ENCODE data around the gene TTF2. TPM values are rescaled to one million over a fixed set of nuclear protein-coding genes. Genes with fewer than 3 reads are reported as not detected.
"Not testable (repeated sequence)": the region's sequence is repeated elsewhere in the genome, so short reads cannot be mapped to it uniquely, and the experiment has no call there.

The TTF2 gene
- total and polyA plus RNA-seq, 2 experiments from 2014 or later = 84.7 to 85.4 TPM

DNA sequence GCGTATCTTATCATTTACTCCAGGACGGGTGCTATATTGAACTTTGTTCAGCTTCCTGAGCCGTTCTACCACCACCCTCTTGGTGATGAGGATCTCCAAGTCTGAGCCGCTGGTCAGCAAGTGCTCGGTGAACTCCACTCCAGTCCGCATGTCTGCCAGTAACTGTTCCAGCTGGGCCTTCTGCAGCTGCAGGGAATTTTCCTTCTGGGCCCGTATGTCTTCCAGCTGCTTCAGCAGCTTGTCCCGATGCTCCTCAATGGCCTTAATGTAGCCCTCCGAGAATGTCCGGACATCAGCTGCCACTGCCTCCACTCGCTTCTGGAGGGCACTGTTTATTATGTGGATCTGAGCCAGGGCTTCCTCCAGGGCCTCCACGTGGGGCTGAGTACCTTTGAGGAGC lies 58.0 kb downstream of the TTF2 start (continued):
- TF ChIP-seq, protein P1, sequence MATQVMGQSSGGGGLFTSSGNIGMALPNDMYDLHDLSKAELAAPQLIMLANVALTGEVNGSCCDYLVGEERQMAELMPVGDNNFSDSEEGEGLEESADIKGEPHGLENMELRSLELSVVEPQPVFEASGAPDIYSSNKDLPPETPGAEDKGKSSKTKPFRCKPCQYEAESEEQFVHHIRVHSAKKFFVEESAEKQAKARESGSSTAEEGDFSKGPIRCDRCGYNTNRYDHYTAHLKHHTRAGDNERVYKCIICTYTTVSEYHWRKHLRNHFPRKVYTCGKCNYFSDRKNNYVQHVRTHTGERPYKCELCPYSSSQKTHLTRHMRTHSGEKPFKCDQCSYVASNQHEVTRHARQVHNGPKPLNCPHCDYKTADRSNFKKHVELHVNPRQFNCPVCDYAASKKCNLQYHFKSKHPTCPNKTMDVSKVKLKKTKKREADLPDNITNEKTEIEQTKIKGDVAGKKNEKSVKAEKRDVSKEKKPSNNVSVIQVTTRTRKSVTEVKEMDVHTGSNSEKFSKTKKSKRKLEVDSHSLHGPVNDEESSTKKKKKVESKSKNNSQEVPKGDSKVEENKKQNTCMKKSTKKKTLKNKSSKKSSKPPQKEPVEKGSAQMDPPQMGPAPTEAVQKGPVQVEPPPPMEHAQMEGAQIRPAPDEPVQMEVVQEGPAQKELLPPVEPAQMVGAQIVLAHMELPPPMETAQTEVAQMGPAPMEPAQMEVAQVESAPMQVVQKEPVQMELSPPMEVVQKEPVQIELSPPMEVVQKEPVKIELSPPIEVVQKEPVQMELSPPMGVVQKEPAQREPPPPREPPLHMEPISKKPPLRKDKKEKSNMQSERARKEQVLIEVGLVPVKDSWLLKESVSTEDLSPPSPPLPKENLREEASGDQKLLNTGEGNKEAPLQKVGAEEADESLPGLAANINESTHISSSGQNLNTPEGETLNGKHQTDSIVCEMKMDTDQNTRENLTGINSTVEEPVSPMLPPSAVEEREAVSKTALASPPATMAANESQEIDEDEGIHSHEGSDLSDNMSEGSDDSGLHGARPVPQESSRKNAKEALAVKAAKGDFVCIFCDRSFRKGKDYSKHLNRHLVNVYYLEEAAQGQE (IDR thresholded peaks at IDR 0.05; ENCODE audit: unreplicated experiment) = no peak

DNA sequence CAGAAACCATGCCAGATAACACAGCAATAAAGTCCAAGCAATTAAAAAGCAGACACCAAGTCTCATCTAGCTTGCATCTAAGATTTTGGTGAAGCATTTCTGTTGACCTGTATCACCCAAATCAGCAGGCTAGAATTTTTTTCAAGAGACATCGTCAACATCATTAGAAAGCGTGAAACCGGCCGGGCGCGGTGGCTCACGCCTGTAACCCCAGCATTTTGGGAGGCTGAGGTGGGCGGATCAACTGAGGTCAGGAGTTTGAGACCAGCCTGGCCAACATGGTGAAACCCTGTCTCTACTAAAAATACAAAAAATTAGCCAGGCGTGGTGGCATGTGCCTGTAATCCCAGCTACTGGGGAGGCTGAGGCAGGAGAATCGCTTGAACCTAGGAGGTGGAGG lies 59.0 kb downstream of the TTF2 start:
- not testable (repeated sequence) for DNase-seq (ENCODE audit: low spot score); H3K4me3 ChIP-seq; H3K4me1 ChIP-seq (ENCODE audit: insufficient read depth); H3K27ac ChIP-seq (ENCODE audit: low read depth); H3K4me3 Mint-ChIP-seq; H3K9me2 ChIP-seq (ENCODE audit: insufficient read depth); H3K79me2 ChIP-seq (replicated peaks; ENCODE audit: insufficient read depth); H3K27me3 ChIP-seq (ENCODE audit: insufficient read depth); H3F3A ChIP-seq (replicated peaks; ENCODE audit: low read depth); H4K20me1 ChIP-seq (replicated peaks; ENCODE audit: insufficient read depth); H3K4me2 ChIP-seq; H3K27ac Mint-ChIP-seq; H2AFZ ChIP-seq; H3K9me3 Mint-ChIP-seq; ATAC-seq
- Mint-ChIP-seq H3K36me3 (ENCODE audit: low read depth) (peaks cover 36% of the 10 kb centered on the region), H3K27me3 (ENCODE audit: insufficient read depth, low read depth, poor library complexity) (peaks cover 13% of the 10 kb centered on the region), H3K4me1 (peaks cover 11% of the 10 kb centered on the region)
- H3K36me3 ChIP-seq (ENCODE audit: insufficient read depth) = peaks cover 17% of the 10 kb centered on the region

DNA sequence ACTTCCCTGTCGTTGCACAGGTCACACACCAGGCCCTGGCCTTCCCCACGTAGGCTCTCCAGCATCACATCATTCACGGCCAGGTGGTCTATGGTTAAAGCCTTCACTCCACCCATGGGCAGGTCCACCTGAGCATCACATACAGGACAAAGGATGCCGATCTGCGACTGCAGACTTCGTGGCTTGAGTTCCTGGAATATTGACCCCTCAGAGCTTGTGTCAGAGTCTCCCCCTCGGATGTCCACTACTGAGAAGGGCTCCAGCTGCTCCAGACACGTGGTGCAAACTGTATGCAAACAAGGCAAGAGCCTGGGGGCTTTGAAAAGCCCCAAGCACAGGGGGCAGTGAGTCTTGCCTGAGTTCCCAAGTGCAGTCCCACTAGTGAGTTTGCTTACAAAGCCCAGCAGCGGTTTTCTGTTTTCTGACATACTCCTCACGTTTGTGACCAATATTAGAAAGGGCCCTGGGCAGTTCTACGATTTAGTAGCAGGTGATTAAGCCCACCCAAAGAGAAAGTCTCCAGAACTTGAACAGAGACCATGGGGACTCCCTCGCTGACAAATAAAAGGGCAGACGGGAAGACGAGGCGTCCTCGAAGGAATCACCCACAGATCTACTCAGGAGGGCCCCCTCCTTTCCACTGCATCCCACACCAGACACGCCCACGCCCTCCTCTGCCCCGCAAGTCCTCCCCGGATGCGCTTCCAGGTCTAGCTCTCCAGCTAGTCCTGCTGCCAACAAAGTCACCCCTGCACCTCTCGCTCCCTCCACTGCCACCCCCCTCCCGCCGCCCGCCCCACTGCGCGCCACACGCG lies 60.9 kb downstream of the TTF2 start:
- DNase-seq (ENCODE audit: low spot score) = peak; percentile 66
- no peaks in the 10 kb centered on the region for H3K9me3 Mint-ChIP-seq
- peak overlapping the region; percentile 85 for H3K4me3 Mint-ChIP-seq
- H4K20me1 ChIP-seq (replicated peaks; ENCODE audit: insufficient read depth) = no peaks in the 10 kb centered on the region
- peaks cover 7% of the 10 kb centered on the region for H3K36me3 ChIP-seq (ENCODE audit: insufficient read depth)
- peak overlapping the region; percentile 77 for H3K4me3 ChIP-seq
- peaks cover 13% of the 10 kb centered on the region for H3K27me3 Mint-ChIP-seq (ENCODE audit: insufficient read depth, low read depth, poor library complexity)
- peaks cover 4% of the 10 kb centered on the region; the same call in 1 of the 2 replicates for H3K79me2 ChIP-seq (replicated peaks; ENCODE audit: insufficient read depth)
- peak; percentile 50 for ATAC-seq
- peaks cover 23% of the 10 kb centered on the region for H3K36me3 Mint-ChIP-seq (ENCODE audit: low read depth)
- H3K27ac Mint-ChIP-seq = peak overlapping the region; percentile 74
- H3K9me2 ChIP-seq (ENCODE audit: insufficient read depth) = no peaks in the 10 kb centered on the region
- H3K4me1 ChIP-seq (ENCODE audit: insufficient read depth) = peaks cover 12% of the 10 kb centered on the region
- H3K27ac ChIP-seq (ENCODE audit: low read depth) = no peak overlapping the region
- no peaks in the 10 kb centered on the region for H3F3A ChIP-seq (replicated peaks; ENCODE audit: low read depth)
- H3K4me2 ChIP-seq = peak overlapping the region; percentile 82
- no peak overlapping the region for H2AFZ ChIP-seq
- no peaks in the 10 kb centered on the region for H3K27me3 ChIP-seq (ENCODE audit: insufficient read depth)
- H3K4me1 Mint-ChIP-seq = peaks cover 11% of the 10 kb centered on the region
- TF ChIP-seq JUNB (IDR thresholded peaks at IDR 0.05; ENCODE audit: unreplicated experiment) (no peak), ZNF331 (CRISPR knock-in tag; IDR thresholded peaks at IDR 0.05; ENCODE audit: low read depth) (no peak), ZNF114 (CRISPR knock-in tag; IDR thresholded peaks at IDR 0.05) (no peak), NANOG (IDR thresholded peaks at IDR 0.05; ENCODE audit: borderline replicate concordance) (no peak), EZH2 (IDR thresholded peaks at IDR 0.05; ENCODE audit: low read depth, unreplicated experiment) (no peak)
- TF ChIP-seq, protein P2, sequence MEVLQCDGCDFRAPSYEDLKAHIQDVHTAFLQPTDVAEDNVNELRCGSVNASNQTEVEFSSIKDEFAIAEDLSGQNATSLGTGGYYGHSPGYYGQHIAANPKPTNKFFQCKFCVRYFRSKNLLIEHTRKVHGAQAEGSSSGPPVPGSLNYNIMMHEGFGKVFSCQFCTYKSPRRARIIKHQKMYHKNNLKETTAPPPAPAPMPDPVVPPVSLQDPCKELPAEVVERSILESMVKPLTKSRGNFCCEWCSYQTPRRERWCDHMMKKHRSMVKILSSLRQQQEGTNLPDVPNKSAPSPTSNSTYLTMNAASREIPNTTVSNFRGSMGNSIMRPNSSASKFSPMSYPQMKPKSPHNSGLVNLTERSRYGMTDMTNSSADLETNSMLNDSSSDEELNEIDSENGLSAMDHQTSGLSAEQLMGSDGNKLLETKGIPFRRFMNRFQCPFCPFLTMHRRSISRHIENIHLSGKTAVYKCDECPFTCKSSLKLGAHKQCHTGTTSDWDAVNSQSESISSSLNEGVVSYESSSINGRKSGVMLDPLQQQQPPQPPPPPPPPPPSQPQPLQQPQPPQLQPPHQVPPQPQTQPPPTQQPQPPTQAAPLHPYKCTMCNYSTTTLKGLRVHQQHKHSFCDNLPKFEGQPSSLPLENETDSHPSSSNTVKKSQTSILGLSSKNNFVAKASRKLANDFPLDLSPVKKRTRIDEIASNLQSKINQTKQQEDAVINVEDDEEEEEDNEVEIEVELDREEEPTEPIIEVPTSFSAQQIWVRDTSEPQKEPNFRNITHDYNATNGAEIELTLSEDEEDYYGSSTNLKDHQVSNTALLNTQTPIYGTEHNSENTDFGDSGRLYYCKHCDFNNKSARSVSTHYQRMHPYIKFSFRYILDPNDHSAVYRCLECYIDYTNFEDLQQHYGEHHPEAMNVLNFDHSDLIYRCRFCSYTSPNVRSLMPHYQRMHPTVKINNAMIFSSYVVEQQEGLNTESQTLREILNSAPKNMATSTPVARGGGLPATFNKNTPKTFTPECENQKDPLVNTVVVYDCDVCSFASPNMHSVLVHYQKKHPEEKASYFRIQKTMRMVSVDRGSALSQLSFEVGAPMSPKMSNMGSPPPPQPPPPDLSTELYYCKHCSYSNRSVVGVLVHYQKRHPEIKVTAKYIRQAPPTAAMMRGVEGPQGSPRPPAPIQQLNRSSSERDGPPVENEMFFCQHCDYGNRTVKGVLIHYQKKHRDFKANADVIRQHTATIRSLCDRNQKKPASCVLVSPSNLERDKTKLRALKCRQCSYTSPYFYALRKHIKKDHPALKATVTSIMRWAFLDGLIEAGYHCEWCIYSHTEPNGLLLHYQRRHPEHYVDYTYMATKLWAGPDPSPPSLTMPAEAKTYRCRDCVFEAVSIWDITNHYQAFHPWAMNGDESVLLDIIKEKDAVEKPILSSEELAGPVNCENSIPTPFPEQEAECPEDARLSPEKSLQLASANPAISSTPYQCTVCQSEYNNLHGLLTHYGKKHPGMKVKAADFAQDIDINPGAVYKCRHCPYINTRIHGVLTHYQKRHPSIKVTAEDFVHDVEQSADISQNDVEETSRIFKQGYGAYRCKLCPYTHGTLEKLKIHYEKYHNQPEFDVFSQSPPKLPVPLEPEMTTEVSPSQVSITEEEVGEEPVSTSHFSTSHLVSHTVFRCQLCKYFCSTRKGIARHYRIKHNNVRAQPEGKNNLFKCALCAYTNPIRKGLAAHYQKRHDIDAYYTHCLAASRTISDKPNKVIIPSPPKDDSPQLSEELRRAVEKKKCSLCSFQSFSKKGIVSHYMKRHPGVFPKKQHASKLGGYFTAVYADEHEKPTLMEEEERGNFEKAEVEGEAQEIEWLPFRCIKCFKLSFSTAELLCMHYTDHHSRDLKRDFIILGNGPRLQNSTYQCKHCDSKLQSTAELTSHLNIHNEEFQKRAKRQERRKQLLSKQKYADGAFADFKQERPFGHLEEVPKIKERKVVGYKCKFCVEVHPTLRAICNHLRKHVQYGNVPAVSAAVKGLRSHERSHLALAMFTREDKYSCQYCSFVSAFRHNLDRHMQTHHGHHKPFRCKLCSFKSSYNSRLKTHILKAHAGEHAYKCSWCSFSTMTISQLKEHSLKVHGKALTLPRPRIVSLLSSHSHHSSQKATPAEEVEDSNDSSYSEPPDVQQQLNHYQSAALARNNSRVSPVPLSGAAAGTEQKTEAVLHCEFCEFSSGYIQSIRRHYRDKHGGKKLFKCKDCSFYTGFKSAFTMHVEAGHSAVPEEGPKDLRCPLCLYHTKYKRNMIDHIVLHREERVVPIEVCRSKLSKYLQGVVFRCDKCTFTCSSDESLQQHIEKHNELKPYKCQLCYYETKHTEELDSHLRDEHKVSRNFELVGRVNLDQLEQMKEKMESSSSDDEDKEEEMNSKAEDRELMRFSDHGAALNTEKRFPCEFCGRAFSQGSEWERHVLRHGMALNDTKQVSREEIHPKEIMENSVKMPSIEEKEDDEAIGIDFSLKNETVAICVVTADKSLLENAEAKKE (CRISPR knock-in tag; IDR thresholded peaks at IDR 0.05) = no peak
